HEK293 (cell line): ENCODE measurements around the gene NECTIN1.

ENCODE experiments used
- CTCF ChIA-PET: fragments of 350-600 bp; formaldehyde crosslinking; extraction: SDS; loops from one replicate; lab custom pipeline; 2021; ENCODE audit warnings: antibody characterized with exemption; lab: Yijun Ruan, JAX
- POLR2A ChIA-PET: fragments of 300-600 bp; formaldehyde crosslinking; extraction: SDS; loops from one replicate; lab custom pipeline; 2020; ENCODE audit warnings: antibody characterized with exemption, inconsistent platforms; lab: Yijun Ruan, JAX
- H3K27ac ChIP-seq: fragments of 200-500 bp; sonication (Bioruptor generic); 2 replicates; pipeline ENCODE4 v1.5.1; 2014; ENCODE audit warnings: low read depth, low read length, control low read depth, inconsistent platforms; ENCODE audit errors: extremely low read depth
- H3K36me3 ChIP-seq, 2 experiments: fragments of 200-500 bp in 1 of 2; sonication (Bioruptor generic) in 1 of 2; 1 replicate in 1 of 2; 2 replicates in 1 of 2; pipeline ENCODE4 v1.5.1; 2014 to 2017; ENCODE audit warnings: inconsistent platforms in 2 of 2, low read length in 2 of 2; ENCODE audit not compliant: control insufficient read depth in 2 of 2, insufficient read depth in 1 of 2
- H3K4me1 ChIP-seq: fragments of 200-500 bp; sonication (Bioruptor generic); 2 replicates; pipeline ENCODE4 v1.5.1; 2014; ENCODE audit warnings: mild to moderate bottlenecking, low read length, inconsistent platforms; ENCODE audit not compliant: control insufficient read depth, insufficient read depth
- H3K4me3 ChIP-seq: 2 replicates; pipeline ENCODE4 v1.5.1; 2011; ENCODE audit warnings: low read depth, mild to moderate bottlenecking, control low read depth, low read length, moderate library complexity
- H3K9me3 ChIP-seq: fragments of 200-500 bp; sonication (Bioruptor generic); 2 replicates; pipeline ENCODE4 v1.5.1; 2014; ENCODE audit warnings: low read depth, low read length, inconsistent platforms; ENCODE audit not compliant: control insufficient read depth, insufficient read depth
- EGR2 ChIP-seq: fragments of 450-650 bp; formaldehyde crosslinking; IDR thresholded peaks from 2 replicates; pipeline ENCODE4 v1.5.1; 2016; ENCODE audit warnings: low read depth, missing biosample characterization, missing genetic modification characterization
- HOXC10 ChIP-seq: sonication (generic); formaldehyde crosslinking; IDR thresholded peaks from 2 replicates; pipeline ENCODE4 v1.8.1; 2023; ENCODE audit warnings: mild to moderate bottlenecking, missing genetic modification reagents
- IKZF3 ChIP-seq: fragments of 450-650 bp; IDR thresholded peaks from 2 replicates; pipeline ENCODE4 v1.5.0; 2018; ENCODE audit warnings: missing biosample characterization, mild to moderate bottlenecking, missing genetic modification characterization, moderate library complexity
- KLF1 ChIP-seq: fragments of 450-650 bp; formaldehyde crosslinking; IDR thresholded peaks from 2 replicates; pipeline ENCODE4 v1.5.1; 2016; ENCODE audit warnings: missing biosample characterization, missing genetic modification characterization
- PRDM2 ChIP-seq: fragments of 450-650 bp; formaldehyde crosslinking; IDR thresholded peaks from 2 replicates; pipeline ENCODE4 v1.5.1; 2016; ENCODE audit warnings: missing biosample characterization, missing genetic modification characterization, borderline replicate concordance
- ZFP69B ChIP-seq: fragments of 450-650 bp; formaldehyde crosslinking; IDR thresholded peaks from 2 replicates; pipeline ENCODE4 v1.5.1; 2016; ENCODE audit warnings: missing biosample characterization, missing genetic modification characterization
- ZIC2 ChIP-seq: fragments of 450-650 bp; formaldehyde crosslinking; IDR thresholded peaks from 2 replicates; pipeline ENCODE4 v1.5.1; 2016; ENCODE audit warnings: missing biosample characterization, missing genetic modification characterization
- ZNF214 ChIP-seq: fragments of 450-650 bp; formaldehyde crosslinking; IDR thresholded peaks from 2 replicates; pipeline ENCODE4 v1.5.1; 2017; ENCODE audit warnings: missing biosample characterization, mild to moderate bottlenecking, missing genetic modification characterization, borderline replicate concordance
- ZNF280C ChIP-seq: fragments of 450-650 bp; formaldehyde crosslinking; IDR thresholded peaks from 2 replicates; pipeline ENCODE4 v1.5.1; 2016; ENCODE audit warnings: missing biosample characterization, missing genetic modification characterization
- ZNF324 ChIP-seq: fragments of 450-650 bp; formaldehyde crosslinking; IDR thresholded peaks from 2 replicates; pipeline ENCODE4 v1.5.1; 2016; ENCODE audit warnings: missing biosample characterization, missing genetic modification characterization
- ZNF350 ChIP-seq: fragments of 450-650 bp; formaldehyde crosslinking; IDR thresholded peaks from 2 replicates; pipeline ENCODE4 v1.5.0; 2017; ENCODE audit warnings: missing biosample characterization, mild to moderate bottlenecking, missing genetic modification characterization
- ZNF362 ChIP-seq: fragments of 450-650 bp; formaldehyde crosslinking; IDR thresholded peaks from 2 replicates; pipeline ENCODE4 v1.5.1; 2016; ENCODE audit warnings: missing biosample characterization, missing genetic modification characterization
- ZNF423 ChIP-seq: fragments of 450-650 bp; formaldehyde crosslinking; IDR thresholded peaks from 2 replicates; pipeline ENCODE4 v1.5.1; 2016; ENCODE audit warnings: missing biosample characterization, missing genetic modification characterization
- ZNF473 ChIP-seq: fragments of 450-650 bp; formaldehyde crosslinking; IDR thresholded peaks from 2 replicates; pipeline ENCODE4 v1.5.1; 2017; ENCODE audit warnings: missing biosample characterization, missing genetic modification characterization
- ZNF510 ChIP-seq: fragments of 450-650 bp; formaldehyde crosslinking; IDR thresholded peaks from 2 replicates; pipeline ENCODE4 v1.5.1; 2018; ENCODE audit warnings: mild to moderate bottlenecking, missing genetic modification characterization, missing biosample characterization; ENCODE audit not compliant: insufficient replicate concordance
- ZNF514 ChIP-seq: fragments of 450-650 bp; formaldehyde crosslinking; IDR thresholded peaks from 2 replicates; pipeline ENCODE4 v1.5.1; 2016; ENCODE audit warnings: missing biosample characterization, missing genetic modification characterization
- ZNF518A ChIP-seq: fragments of 450-650 bp; formaldehyde crosslinking; conservative IDR thresholded peaks from 2 replicates; pipeline ENCODE4 v1.5.1; 2016; ENCODE audit warnings: low read depth, missing biosample characterization, missing genetic modification characterization
- ZNF610 ChIP-seq: fragments of 450-650 bp; formaldehyde crosslinking; IDR thresholded peaks from 2 replicates; pipeline ENCODE4 v1.5.1; 2016; ENCODE audit warnings: missing biosample characterization, missing genetic modification characterization, borderline replicate concordance

The NECTIN1 gene

GRCh38 chr11:119635776-119636175 lies 93.2 kb downstream of the NECTIN1 start (continued):
- TF ChIP-seq PRDM2 (no peak), ZNF362 (tag by site-specific recombination) (no peak), ZNF473 (no peak), ZNF350 (tag by site-specific recombination) (no peak), KLF1 (tag by site-specific recombination) (no peak)

- no peak overlapping the region for H3K4me3 ChIP-seq
- POLR2A ChIA-PET = interaction anchor here (0.6 kb wide), 1 partner anchor 18 kb away, joined by 4 read pairs; no protein-coding TSS in a partner anchor
- CTCF ChIA-PET = interaction anchor here (2.5 to 2.9 kb wide), 2 partner anchors 11 to 473 kb away, joined by 9 to 15 read pairs; no protein-coding TSS in a partner anchor
- no peak overlapping the region for H3K27ac ChIP-seq
- no peaks in the 10 kb centered on the region for H3K9me3 ChIP-seq
- no peaks in the 10 kb centered on the region for H3K36me3 ChIP-seq
- H3K4me1 ChIP-seq = no peaks in the 10 kb centered on the region
- TF ChIP-seq HOXC10 (CRISPR knock-in tag) (no peak), EGR2 (0 out of 2 replicates have a peak, but pooled peaks have one; percentile 20), ZNF610 (no peak)
Observed at GRCh38 chr11:119635041-119635740, 93.8 kb downstream of the NECTIN1 start.

- ChIA-PET POLR2A (no interaction called here), CTCF (interaction anchor here (1.1 to 2.9 kb wide), 3 partner anchors 10 to 475 kb away, joined by 3 to 15 read pairs (median 9); no protein-coding TSS in a partner anchor)
- Histone ChIP-seq H3K9me3 (no peaks in the 10 kb centered on the region), H3K36me3 (no peaks in the 10 kb centered on the region), H3K4me3 (no peak overlapping the region), H3K27ac (no peak overlapping the region), H3K4me1 (no peaks in the 10 kb centered on the region)
- TF ChIP-seq ZNF324 (tag by site-specific recombination) (no peak), ZNF214 (tag by site-specific recombination) (no peak), ZIC2 (tag by site-specific recombination) (no peak), IKZF3 (no peak), ZNF423 (tag by site-specific recombination) (no peak), ZNF518A (tag by site-specific recombination) (no peak), ZNF280C (no peak), ZFP69B (no peak), ZNF514 (tag by site-specific recombination) (no peak), ZNF510 (tag by site-specific recombination) (no peak)
Observed at GRCh38 chr11:119634301-119634700, 94.7 kb downstream of the NECTIN1 start.
